Renal pelvis (tissue), 4 donors: ENCODE data around the gene RHEBL1. TPM values are rescaled to one million over a fixed set of nuclear protein-coding genes. Genes with fewer than 3 reads are reported as not detected.
"Not testable (repeated sequence)": the region's sequence is repeated elsewhere in the genome, so short reads cannot be mapped to it uniquely, and the experiment has no call there.

Source experiments
- DNase-seq: peaks from one replicate; pipeline ENCODE4 v3.0.0-alpha.2; 2013
- polyA plus RNA-seq, 3 donors: library from polyadenylated mRNA; unstranded; fragments of 120-200 nt; gene quantifications; one replicate each; pipeline ENCODE4 v1.2.1, GENCODE V29; 2013; ENCODE audit not compliant: insufficient read length in 3 of 3

Gene RHEBL1
- polyA plus RNA-seq, 3 donors, result 1.6 to 2.1 (median 2.0) TPM

DNA sequence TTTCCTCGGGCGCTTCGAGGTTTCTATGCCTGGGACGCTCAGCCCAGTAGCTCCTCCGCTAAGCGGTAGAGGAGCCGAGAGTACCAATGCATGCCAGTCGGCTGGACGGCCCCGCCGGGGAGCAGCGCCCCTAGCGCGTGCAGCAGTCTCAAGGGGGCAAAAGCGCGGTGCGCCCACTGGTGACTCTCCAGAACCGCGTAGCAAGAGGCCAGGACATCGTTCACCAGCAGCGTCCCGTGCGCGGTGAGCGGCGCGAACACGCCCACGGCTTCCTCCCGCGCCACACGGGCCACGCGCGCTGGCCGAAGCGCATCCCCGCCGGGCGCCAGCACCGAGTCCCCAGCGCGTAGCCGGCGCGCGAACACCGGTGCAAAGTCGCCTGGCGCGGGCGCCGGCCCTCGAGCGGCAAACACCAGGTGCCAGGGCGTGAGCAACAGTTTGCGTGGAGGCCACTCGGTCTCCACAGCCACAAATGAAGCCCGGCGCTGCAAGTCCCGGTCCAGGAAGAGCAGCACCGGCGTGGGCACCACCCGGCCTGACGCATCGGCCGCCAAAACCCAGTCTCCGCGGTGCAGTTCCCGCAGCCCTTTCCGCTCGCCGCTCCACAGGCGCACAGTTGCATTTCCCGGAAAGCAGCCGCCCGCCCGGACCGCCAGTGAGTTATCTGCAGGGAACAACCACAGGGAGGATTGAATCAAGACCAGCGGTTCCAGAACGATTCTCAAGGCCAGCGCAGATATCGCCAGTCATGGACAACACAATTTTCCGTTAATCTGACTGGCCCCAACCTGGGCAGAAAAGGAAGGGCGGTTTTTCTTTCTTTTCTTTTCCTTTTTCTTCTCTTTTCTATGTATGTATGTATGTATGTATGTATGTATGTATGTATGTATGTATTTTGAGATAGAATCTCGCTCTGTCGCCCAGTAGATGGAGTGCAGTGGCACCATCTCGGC lies 20.3 kb upstream of the RHEBL1 start:
- peak; percentile 30 for DNase-seq

DNA sequence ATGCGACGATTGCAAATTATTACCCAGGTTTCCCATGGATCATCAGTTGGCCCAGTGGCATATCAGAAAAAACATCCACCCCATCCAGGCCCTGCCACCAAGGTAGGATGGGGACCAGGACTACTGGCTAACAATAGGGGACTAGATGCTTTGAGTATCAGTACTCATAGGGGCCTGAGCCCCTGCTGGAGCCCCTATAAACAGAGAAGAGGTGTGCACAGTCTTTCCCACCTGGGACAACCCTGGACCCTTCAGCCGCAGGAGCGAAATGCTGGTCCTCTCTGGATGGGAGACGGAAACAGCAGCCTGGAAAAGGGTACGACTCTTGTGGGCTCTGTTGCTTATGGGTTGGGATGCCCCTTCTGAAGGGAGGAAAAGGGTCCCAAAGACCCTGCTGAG lies 19.2 kb upstream of the RHEBL1 start:
- DNase-seq, result no peak

DNA sequence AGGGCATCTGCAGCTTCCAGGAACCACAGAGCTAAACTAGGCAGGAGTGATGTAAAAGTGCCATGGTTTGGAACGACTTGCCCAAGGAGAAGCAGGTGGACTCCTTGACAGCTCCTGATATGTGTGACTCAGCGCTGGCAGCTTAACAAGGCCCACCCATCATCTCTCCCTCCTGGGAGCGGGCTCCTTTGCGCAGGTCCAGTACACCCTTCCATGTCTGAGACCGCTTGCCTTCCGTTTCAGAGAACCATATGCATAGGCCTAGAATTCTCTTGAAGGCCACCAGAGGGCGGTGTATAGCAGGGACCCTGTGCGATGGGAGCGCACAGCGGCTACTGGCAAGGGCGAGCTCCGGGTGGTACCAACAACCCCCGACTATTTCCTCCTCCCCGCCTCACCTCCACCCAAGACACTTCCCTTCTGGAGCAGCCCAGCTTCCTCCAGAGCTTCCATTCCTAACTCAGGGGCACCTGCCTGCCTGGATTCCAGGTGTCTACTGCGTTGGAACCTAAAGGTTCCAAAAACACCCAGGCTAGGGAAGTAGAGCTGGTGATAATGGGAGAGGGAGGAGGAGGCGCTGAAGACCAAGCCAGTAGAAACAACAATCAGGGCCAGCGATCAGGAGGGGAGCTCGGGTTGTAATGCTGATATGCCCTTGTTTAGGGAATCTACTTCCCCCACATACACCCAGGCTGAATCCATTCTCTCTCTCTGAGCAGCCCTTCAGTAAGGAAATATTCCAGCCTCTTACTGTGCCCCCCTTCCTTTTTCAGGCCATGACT lies 18.6 kb upstream of the RHEBL1 start:
- peak; percentile 84 for DNase-seq

DNA sequence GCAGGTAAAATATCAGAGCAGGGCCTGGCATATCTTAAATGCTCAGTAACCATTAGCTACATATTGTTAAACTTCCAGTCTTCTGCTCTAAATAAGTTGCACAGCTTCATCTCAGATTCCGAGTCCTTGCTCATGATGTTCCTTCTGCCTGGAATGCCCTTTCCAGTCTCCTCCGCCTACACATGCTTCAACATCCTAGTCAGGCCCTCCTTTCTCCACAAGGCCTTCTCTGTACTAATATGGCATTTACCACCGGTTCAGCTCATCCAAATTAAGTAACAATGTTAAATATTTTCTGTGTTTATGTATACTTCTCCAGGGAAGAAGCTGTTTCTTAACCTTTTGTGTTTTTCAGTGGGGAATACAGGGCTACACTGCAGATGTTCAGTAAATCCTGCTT lies 16.3 kb upstream of the RHEBL1 start:
- no peak for DNase-seq

DNA sequence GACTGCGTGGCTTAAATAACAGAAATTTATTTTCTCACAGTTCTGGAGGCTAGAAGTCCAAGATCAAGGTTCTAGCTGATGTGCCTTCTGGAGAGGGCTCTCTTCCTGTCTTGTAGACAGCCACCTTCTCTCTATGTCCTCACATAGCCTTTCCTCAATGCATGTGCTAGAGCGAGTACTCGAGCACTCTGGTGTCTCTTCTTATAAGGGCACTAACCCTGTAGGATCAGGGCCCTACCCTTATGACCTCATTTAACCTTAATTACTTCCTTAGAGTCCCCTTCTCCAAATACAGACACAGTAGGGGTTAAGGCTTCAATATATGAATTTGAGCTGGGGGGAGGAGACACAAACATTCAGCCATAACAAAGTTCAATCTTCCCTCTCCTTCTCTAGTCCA lies 14.7 kb upstream of the RHEBL1 start:
- DNase-seq, result no peak

DNA sequence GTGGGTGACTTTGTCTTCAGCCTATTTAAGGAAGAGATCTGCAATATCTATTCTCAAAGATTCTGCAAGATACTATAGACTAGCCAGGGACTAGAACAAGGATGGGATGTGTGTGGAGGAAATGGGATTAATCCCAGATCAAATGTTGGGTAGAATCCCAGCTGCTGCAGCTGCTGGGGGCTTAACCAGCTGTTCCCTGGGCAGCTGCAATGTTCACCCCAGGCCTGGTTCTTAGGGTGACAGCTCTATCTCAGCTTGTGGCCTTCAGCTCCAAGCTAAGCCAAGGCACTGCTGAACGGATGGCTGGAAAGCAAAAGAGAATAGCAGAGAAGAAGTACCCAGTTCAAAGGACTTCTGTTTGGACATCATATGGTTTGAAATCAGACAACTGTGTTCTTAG lies 10.0 kb upstream of the RHEBL1 start:
- DNase-seq, result no peak

DNA sequence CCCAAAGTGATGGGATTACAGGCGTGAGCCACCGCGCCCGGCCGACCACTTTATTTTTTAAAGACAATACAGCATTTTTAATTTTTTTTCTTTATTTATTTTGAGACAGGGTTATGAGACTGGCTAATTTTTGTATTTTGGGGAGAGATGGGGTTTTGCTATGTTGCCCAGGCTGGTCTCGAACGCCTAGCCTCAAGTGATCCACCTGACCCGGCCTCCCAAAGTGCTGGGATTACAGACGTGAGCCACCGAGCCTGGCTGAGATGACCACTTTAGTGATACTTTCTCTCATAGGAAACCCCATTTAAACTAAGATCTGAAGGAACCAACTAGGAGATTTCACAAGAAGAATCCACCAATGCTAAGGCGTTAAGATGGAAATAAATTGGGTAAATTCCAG lies 1.2 kb upstream of the RHEBL1 start:
- DNase-seq, result no peak

DNA sequence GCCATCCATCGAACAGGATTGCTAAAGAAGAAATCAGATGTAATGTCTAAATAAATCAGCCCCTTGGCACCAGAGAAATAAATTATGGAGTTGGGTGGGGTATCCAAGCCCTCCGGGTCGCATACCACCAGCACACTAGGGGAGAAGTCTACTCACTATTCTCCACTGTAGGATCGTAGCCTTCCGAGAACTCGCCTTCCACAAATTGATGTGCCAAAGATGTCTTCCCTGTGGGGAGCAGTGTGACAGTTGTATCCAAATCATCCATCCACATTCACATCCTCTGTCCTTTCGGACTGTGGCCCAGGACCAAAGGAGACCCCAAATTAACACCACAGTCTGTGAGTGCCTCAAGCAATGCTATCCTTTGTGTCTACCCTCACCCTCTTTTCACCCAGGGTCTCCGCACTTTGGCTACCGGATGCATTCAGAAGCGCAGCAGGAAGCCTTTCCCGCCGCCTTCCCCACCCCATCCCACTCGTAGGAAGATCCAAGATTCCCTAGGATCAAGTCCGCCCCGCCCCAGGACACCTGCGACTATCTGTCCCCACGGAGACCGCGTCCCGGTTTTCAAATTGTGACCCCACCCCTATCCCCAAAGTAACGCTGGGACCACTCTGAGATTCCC lies 786 bp downstream of the RHEBL1 start:
- DNase-seq, result no peak

DNA sequence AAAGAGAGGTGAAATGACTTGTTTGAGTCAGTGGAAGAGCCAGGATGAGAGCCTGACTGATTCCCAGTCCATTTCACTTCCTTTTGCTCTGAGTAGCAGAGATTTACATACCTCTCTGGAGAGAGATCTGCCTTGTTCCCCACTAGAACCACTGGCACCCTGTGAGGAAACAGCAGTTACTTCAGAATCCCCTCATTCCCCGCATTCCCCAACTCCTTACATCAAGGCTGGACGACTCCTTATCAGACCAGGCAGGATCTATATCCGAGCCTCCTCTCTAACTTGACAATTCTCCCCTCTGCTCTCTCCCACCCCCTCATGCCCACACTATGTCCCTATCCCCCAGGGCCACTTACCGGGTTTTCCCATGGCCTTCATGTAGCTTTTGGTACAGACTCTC lies 3.7 kb downstream of the RHEBL1 start:
- no peak for DNase-seq

DNA sequence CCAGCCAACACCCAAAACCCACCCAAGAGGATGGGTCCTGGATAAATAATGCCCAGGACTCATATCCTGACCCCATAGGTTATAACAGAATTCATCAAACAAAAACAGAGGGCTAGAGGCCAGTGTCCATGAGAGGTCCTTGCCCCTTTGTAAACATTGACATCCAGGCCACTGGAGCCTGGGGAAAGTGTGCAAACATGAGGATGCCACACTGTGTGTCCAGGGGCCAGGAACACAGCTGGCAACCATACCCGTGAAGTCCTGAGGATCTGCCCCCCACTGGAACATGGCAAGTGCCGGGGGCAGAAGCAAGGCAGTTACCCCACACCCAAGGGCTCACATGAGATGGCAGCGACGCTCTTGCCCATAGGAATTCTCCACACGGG lies 5.0 kb downstream of the RHEBL1 start:
- no peak for DNase-seq

DNA sequence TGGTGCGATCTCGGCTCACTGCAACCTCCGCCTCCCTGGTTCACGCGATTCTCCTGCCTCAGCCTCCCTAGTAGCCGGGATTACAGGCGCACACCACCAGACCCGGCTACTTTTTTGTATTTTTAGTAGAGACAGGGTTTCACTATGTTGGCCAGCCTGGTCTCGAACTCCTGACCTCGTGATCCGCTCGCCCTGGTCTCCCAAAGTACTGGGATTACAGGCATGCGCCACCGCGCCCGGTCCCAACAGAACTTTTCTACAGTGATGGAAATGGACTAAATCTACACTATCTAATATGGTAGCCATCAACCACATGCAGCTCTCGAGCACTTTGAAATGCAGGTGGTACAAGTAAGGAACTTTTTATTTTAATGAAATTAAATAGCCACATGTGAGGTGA lies 7.9 kb downstream of the RHEBL1 start:
- DNase-seq, result not testable (repeated sequence)

DNA sequence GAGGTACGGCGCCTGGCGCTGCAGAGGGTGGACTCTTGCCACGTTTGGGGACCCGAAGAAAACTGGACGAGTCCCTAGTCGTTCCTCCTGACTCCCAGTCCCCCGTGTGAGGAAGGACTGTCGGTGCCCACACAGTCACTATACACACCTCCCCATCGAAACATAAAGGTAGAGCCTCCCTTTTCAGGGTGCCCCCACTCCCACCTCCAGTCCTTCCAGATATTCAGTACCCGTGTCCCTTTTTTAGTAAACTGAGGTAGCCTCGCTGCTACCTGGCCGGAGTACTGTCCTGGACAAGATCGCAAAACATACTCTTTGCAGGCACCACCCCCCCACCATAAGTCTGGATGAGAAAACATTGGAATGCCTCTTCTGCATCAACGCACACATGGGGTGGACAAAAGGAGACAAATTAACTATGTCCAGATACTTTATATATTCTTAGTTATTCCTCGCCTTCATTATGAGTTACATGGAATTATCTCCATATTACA lies 8.6 kb downstream of the RHEBL1 start:
- DNase-seq, result no peak

DNA sequence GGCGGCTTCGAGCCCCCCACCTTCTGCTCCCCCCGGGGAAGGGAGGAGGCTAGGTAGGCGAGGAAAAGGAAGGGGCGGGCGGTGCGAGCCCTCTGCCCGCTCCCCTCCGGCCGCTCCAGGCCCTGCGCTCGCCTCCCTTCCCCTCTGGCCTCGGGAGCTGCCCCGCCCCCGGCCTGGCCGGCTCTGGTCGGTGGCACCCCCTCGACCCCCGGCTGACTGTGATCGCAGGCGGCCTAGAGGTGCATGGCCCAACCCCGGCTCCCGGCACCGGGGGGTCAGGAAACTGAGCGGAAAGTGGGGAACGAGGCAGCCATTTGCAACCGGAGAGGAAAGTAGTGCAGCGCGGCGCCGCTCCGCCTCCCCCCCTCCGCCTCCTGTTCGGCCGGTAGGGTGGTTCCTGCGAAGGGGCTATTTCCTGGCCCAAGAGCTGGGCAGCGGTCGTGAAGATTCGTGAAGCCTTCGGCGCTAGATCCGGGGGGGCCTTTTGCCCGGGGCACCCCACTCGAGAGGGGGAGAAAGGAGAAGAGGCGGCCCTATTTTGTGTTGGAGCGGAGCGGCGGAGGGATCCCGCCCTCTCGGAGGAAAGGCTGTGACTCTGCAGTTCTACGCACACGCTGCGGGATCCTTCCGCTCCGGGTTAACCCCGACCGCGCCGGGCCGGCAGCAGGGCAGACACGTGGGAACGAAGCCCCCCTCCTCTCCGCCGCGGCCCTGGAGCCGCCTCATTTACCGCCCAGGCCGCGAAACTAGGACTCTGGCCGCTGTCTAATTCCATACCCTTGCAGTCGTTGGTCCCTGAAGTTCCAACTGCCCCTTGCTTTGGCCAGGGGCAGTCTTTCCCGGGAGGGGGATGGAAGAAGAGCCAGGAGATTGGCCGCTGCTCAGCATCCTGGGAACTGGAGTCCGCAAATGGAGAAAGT lies 9.3 kb downstream of the RHEBL1 start, which contains the start of gene KMT2D:
Gene KMT2D (minus strand): TSS at position 558 of the 920 bp plus-strand sequence. CDS start 5,470 bp downstream, outside the sequence.
- peak; percentile 96 for DNase-seq

DNA sequence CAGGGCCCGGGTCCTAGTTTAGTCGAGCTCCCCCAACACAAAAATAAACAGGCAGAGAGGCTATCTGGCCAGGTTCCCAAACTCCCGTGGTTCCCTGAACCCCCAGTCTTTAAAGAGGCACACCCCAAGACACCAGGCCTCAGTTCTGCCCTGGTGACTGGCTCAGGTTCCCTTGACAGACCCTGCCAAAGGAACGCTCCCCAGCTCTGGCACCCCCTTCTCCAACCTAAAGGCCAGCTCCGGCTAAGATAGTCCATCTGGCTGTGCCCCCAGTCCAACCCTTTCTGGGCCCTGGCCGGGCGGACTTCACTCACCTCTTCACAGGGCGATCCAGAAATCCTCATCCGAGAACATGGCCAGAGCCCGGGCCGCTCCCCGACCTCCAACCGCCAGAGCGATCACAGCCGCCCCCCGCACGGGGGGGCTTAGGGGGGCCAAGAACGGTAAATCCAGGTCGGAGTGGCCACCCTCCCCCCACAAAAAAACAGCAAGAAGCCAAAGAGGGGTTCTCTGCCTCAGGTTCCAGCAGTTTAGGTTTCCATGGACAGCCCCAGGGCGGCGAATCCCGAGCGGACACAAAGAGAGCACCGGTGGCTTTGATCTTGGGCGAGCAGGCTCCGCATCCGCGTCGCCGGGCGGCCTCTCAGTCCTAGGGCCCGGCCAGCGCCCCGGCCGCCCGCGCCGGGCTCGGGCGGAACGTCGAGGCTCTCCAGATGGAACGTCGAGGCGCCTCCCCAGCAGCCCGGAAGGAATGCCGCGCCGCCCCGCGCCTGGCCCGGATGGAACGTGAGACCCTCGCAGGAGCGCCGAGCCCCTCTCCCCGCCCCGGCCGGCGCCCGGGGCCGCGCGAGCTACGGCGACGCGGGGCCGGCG lies 10.2 kb downstream of the RHEBL1 start:
- DNase-seq, result no peak

DNA sequence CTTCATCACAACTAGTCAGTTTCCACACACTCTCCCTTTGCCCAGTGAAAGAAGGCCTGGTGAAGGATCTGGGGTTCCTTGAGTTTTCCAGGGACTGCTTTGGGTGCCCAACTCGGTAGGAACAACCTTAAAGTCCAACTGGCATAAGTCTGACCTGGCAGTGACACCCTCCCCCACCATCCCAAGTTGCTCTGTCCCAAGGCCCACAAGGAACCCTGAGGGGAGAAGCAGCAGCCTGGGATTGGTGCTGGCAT lies 10.8 kb downstream of the RHEBL1 start:
- DNase-seq, result no peak

DNA sequence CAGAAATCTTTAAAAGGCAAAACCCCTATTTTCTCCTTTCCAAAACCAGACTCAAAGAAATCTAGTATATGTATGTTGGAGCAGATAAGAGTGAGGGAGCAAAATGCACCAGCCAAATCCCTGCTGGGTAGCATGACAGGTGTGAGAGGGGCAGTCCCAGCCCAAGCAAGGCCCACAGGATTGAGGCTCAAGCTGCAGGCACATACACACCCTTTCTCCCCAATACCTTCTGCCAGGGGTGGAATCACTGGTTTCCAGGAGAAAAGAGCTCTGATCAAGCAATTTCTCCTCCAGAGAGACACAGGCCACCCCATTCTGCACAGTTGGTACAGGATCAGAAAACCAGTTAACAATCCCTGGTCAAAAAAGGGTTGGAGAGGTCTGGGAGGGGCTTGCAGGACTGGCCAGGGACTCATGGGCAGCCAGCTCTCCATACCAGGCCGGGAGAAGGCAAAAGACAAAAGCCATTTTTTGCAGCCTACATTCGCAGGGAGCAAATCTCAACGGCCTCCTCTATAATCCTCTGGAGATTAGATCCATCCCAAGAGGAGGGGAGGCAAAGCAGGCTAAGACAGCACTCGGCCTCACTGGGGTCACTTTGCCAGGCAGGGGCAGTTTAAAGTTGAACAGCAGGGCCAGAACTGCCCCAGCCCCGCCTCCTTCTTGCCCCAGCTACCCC lies 11.3 kb downstream of the RHEBL1 start:
- DNase-seq, result no peak

DNA sequence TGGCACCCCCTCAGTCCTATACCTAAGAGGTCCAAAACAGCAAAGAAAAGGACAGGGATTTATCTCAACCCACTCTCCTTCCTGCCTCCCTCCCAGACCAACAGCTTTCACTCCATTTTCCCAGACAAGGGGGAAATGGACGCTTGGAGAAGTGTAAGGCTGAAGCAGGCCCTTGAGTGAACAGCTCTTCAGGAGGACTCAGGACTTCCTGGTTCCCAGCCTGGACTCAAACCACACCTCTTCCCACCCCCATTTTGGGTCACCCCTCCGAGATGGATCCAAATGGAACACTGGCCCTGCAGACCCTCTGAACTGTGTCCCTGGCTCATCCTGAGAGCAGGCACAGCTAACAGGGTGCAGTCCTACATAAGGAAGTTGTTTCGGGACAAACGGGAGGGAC lies 11.9 kb downstream of the RHEBL1 start:
- no peak for DNase-seq

DNA sequence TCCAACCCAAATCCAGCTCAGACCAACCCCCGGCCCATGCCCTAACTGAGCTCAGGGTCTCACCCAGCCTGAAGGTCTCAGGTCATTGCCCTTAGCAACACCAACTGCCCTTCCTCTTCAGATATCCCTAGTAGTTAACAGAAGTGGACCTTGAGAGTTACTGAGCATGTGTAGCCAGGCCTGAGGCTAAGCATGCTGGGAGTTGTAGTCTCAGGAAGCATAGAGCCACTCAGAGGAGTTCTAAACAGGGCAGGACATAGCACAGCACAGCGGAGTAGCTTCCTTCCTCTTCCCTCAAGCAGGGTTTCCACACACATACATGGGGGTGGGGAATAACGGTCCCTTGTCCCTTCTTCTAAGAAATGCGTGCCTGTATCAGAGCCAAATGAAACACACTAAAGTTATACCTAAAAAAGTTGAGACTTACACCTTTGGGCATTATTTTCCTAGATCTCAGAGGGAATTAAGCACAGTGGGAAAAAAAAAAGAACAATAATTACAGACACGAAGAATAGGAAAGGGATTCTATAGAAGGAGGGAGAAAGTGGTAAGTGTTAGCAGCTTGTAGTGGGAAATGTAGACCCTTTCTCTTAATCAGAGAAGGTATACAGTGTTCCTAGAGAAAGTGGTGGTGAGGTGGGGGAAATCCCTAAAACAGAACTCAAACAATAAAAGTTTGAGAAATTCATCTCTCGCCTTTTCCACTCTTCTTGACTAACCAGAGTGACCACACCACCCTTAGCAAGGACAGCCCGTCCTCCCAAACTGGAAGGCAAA lies 13.6 kb downstream of the RHEBL1 start:
- peak; percentile 40 for DNase-seq

DNA sequence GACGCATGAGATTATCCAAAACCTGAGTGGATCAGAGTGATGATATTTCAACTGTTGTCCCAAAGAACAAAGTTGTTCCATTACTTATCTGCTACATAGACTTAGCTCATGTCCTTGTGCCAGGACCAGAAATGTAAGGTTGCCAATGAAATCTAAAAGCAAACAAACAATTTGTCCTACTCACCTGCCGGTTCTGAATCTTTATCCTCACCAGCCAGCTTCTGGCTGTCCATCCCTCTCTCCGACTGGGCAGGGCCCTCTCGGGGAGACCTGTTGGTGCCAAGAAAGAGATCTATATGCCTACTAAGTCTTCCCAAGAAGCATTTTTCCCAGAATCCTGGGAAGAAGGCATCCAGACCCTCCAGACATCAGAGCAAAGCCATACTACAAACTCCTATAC lies 14.7 kb downstream of the RHEBL1 start:
- DNase-seq, result no peak
